SK-N-MC (cell line): ENCODE results near the gene FAM20B.

Experiments
- EZH2 ChIP-seq: fragments of 200-600 bp; sonication (generic); IDR thresholded peaks from one replicate; pipeline ENCODE4 v1.6.1; 2017; ENCODE audit warnings: antibody characterized with exemption
- POLR2AphosphoS5 ChIP-seq: IDR thresholded peaks from 2 replicates; pipeline ENCODE4 v1.6.1; 2012; ENCODE audit warnings: mild to moderate bottlenecking, low read depth, low read length, borderline replicate concordance

GRCh38 chr1:179016706-179017382 lies 8.8 kb upstream of the FAM20B start:
- TF ChIP-seq POLR2AphosphoS5 = no peak
- no peak for TF ChIP-seq EZH2
